Measurements from ENCODE around the gene CLEC6A.
"Not testable (repeated sequence)": the region's sequence is repeated elsewhere in the genome, so short reads cannot be mapped to it uniquely, and the experiment has no call there.

CLEC6A gene

DNA sequence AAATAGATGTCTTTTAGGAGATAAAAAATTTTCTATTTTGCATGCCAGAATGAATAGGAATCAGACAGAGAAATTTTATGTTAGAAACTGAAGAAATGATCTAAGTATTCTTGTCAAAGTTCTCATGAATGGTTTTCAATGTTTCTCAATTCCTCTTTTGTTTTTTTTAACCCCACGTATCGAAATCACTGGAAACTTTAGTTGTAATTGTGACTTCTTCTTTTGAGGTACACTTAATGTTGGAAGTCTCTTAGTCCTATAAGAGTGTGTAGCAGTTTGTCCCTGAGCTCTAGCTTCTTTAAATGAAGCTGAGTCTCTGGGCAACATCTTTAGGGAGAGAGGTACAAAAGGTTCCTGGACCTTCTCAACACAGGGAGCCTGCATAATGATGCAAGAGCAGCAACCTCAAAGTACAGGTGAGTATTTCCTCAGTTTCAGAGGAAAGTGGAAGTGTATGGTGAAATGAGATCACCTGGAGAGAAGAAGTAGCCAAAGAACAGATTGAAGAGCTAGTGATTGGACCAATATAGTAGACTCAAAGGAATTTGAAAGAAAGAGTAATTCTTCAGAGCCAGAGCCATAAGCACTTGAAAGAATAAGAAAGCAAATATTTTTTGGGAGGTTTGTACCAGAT lies at the start of gene CLEC6A:
TSS of gene CLEC6A (plus strand) at position 236 of the 634 bp plus-strand sequence. CDS start at position 386, 150 bp downstream.
- no peak for DNase-seq

DNA sequence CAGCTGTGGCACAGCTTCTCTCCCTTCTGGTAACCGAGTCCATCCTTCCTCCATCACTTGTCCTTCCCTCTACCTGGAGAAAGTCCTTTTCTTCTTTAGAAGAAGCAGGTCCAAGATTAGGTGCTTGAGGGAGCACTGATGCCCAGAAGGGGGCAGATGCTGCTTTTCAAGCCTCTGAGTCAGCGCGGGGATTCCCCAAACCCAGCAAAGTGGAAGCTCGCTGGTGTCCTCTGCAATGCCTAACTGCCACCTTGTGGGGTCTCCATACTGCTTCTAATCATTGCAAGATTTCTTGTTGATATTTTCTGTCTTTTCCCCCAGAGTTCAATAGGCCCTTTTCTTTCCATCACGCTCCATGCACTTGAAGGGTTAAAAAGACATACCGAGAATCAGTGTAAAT lies 36.2 kb upstream of the CLEC6A start:
- not testable (repeated sequence) for DNase-seq

DNA sequence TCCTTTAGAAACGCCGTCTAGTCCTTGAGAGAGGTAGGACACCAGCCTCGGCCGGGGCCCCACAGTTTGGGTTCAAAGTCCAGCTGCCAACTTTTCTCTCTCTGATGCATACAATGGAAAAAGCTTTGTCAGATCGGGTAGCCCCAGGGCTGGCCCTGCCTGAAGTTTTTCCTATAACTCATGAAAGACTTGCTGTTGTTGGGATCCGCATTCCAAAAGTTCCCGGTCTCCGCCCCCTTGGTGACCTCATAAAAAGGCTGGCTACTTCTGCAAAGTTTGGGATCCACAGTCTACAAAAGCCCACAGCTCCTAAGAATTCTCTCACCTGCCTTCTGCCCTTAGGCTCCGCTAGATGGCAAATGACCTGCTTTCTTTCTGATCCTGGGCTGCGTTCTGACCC lies 35.3 kb upstream of the CLEC6A start:
- no peak for DNase-seq

DNA sequence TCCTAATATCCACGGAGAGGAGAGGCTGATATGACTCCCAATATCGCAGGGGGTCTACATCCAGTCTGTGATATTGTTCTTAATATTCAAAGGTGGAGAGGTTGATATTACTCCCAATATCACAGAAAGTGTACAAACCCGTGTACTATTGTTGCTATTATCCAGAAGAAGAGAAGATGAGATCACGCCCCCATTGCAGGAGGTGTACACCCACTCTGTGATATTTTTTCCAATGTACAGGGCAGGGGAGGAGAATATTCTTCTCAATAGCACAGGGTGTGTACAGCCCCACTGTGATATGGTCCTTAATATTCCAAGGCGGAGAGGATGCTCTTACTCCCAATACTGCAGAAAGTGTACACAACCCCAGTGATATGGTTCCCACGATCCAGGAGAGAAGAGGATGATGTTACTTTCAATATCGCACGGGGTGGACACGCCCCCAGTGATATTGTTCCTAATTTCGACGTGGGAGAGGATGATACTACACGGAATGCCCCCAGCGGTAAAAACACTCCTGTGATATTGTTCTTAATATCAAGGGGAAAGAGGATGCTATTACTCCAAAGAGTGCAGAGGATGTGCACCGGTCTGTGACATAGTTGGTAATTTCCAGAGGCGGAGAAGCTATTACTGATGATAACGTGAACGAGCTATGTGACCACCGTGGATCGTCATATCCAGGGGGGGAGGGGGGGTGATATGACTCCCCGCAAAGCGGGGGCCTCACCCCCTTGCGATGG lies 11.1 kb upstream of the CLEC6A start:
- not testable (repeated sequence) for DNase-seq

DNA sequence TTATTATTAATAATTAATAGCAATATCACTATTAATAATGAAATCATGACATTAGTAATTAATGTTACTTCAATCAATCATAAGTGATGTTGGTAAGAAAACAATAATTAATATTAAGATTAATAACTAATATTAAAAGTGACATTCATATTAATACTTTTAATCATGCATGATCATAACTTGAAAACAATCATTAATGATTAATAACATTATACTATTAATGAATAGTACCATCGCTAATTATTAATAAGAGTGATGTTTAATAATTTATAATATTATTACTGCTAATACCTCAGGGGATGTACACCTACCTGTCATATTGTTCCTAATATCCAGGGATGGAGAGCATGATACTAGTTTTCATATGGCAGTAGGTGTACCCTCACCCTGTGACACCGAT lies 10.0 kb upstream of the CLEC6A start:
- no peak for DNase-seq

DNA sequence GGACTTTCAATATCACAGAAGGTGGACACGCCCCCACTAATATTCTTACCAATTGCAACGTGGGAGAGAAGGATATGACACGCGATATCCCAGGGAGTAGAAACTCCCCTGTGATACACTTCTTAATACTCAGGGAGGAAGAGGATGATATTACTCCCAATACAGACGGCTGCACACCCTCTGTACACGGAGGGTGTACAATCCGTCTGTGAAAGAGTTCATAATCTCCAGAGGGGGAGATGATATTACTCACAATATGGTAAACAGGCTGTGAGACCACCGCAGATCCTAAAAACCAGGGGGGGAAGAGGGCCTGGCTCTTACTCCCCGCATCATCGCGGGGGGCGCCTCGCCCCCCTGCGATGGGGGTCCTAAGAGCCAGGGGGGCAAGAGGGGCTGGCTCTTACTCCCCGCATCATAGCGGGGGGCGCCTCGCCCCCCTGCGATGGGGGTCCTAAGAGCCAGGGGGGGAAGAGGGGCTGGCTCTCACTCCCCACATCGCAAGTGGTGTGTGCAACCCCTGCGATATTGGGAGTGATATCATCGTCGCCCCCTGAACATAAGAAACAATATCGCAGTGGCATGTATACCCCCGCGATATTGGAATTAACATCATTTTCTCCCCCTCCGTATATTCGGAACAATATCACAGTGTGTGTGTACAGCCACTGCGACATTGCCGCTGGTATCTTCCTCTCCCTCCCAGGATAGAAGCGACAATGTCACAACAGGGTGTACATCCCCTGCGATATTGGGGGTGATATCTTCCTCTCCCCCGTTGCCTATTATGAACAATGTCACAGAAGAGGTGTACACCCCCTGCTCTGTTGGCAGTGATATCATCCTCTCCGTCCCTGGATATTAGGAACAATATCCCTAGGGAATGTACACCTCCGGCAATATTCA lies 8.9 kb upstream of the CLEC6A start:
- no peak for DNase-seq

DNA sequence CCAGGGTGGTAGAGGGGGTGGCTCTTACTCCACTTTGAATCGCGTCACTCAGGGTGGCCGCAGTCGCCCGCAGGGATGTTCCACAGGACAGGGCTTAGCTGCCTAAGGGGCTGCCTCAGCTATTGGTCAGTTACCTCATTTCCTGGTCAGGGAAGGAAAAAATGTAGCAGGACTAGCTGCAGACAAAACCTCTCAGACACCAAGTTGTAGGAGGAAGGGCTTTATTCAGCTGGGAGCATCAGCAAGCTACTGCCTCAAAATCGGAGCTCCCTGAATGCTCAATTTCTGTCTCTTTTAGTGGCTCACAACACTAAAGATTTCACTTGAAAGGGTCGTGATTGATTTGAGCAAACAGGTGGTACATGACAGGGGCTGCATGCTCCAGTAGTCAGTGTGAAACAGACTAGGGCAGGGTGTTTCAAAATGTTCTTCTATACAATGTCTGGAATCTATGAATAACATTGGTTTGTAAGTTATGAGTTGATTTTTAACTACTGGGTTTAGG lies 6.4 kb upstream of the CLEC6A start:
- DNase-seq, result no peak

DNA sequence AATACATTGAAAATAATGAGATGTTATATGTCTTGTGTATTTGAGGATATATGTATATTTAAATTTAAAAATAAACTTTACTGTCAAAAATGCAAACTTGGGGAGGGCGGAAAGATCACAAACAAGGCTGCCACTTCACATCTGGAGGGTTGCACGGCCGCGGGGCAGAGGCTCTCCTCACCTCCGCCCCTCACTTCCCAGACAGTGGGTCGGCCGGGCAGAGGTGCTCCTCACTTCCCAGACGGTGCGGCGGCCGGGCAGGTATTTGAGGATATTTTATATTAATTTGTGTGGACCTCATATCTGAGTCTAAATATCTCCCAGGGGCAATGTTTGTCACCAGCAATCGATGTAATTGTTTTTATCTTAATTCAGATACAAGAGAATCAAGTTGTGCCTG lies 3.7 kb upstream of the CLEC6A start:
- no peak for DNase-seq

DNA sequence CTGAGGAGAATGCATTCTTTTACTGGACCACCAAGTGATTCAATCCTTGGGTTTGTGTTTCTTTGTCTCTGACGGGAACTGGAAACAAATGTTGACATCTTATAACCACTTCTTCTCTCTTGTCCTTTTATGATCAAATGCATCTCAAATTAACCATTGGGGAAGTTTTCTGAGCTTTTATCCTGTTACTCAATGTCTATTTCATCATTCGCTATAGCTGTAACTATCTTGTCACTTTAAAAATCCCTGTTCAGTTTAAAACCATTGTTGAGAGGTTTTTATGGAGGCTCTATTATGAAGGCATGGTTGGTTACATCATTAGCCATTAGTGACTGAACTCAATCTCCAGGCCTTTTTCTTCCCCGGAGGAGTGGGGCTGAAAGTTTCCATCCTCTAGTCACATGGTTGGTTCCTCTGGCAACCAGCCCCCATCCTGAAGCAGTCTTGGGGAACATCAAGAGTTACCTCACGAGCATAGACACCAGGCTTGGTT lies 2.7 kb upstream of the CLEC6A start:
- no peak for DNase-seq

DNA sequence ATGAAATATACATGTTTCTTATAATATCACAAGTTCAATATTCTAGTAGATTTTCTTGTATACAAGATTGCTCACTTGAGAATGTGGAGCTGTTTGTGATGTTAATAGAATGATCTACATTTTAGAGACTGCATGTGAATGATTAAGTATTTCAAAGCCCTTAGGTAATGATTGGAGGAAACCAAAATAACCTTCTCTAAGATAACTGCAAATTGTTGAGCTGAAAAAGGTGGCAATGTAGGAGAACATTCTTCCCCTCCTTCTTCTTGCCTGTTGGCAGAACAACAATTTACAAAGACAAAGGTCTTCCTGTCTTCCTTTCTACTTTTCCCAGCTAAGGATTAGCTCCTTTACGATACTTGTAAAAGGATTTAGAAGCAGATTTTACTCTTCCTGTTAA lies 2.0 kb upstream of the CLEC6A start:
- no peak for DNase-seq

DNA sequence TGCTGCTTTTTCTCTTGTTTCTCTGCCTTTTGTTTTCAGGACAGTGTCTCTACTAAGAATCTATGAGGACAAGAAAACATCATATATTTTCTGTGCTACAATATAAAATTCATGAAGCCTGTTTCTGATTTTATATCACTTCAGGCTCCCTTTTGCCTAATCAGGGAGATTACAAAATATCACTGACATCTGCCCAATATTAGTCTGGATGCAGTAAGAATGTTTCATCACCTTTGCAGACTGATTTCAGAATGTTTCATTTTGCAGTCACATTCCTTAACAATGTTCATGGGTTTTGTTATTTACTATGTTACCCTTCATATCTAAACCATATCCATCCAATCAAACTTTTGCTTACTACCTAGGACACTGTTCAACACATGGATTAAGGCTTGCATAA lies 491 bp upstream of the CLEC6A start:
- DNase-seq, result no peak

DNA sequence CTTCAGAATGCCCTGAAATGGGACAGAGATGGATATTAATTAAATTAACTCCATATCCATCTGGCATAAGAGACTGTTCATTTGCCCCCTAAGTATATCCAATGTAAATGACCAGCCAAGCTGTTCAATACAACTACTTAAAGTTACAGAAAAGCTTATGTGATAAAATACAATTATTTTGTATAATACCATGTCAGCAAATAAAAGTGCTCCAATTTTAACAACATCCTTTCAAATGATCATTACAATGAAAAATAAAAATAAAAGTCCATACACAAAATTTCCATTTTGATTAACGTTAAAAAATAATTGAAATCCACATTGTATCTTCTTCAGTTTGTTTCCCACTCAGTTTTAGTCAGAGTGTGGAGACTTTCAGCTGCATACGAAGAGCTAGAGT lies 5.7 kb downstream of the CLEC6A start:
- DNase-seq, result no peak

DNA sequence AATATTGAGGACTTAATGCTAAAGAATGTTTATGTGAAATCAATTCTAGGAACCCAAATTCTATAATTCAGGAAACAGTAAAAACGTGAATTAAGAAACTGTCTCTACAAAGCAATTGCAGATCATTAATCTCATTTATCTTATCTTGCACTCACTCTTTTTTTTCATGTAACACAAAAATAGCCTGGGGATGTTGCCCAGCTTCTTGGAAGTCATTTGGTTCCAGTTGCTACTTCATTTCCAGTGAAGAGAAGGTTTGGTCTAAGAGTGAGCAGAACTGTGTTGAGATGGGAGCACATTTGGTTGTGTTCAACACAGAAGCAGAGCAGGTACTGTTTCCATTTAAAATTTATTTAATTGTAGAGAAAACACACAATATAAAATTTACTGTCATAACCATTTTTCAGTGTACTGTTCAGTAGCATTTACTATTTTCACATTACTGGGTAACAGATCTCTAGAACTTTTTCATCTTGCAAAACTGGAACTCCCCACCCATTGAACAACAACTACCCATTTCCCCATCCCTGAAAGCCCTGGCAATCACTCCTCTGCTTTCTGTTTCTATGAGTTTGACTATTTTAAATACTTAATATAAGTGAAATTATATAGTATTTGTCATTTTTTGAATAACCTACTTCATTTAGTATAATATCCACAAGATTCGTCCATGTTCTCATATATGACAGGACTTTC lies 9.7 kb downstream of the CLEC6A start:
- no peak for DNase-seq

DNA sequence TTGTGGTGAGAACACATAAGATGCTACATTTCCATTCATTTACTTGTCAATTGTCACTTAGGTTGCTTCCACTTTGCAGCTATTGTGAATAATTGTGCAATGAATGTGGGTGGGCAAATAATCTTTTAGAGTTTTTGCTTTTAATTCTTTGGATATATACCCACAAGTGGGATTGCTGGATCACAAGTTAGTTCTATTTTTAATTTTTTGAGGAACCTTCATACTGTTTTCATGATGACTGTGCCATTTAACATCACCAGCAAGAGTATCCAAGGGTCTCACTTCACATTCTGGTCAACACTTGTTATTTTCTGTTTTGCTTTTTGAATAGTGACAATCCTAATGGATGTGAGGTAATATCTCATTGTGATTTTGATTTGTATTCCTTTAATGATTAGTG lies 10.5 kb downstream of the CLEC6A start:
- no peak for DNase-seq

DNA sequence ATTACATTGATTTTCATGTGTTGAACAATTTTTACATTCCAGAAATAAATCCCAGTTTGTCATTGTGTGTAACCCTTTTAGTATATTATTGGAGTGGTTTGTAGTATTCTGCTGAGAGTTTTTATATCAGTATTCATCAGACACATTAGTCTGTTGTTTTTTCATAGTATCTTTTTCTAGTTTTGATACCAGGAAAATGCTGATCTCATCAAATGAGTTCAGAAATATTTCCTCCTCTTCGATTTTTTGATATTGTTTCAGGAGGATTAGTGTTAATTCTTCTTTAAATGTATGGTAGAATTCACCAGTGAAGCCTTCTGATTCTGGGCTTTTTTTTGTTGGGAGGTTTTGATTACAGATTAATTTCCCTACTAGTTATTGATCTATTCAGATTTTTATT lies 15.3 kb downstream of the CLEC6A start:
- no peak for DNase-seq

DNA sequence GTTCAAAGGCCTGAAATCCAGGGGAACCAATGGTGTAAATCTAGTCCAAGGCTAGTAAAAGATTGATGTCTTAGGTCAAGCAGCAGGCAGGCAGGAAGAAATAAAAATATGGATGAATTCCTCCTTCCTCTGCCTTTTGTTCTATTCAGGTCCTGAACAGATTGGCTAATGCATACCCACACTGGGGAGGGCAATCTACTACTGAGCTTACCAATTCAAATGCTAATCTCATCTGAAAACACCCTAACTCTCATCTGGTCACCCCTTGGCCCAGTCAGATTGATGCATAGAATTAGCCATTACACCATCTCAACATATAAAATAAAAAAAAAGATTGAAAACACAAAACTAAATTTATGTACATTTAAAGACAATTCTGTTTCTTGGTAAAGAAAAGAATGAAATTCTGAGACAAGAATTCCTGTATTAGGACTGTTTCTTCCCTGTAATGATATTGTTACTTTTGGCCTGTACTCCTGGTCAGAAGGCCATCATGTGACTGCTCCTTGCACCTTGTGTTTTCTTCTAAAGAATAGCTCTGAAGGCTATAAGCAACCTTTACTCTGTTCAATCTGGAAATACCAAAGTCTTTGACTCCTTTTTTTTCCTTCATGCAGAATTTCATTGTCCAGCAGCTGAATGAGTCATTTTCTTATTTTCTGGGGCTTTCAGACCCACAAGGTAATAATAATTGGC lies 19.9 kb downstream of the CLEC6A start:
- no peak for DNase-seq

DNA sequence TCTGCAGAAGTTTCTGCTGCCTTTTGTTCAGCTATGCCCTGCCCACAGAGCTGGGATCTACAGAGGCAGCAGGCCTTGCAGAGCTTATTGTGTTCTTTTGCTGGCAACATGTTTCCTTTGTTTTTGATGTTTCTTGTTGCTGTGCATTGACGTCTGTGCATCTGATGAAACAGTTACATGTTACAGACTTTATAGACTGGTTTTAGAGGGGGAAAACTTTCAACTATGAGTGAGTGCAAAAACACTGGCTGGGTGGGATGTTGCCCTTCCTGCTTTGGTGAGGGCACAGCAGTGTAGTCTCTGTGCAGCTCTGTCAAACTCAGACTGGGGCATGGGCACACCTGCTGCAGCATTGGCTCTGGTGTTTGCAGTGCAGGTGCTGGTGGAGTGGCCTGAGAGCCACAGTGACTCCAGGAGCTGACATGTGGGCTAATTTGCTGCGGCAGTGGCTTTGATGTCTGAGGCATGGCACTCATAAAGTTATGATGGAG lies 26.9 kb downstream of the CLEC6A start:
- DNase-seq, result no peak

DNA sequence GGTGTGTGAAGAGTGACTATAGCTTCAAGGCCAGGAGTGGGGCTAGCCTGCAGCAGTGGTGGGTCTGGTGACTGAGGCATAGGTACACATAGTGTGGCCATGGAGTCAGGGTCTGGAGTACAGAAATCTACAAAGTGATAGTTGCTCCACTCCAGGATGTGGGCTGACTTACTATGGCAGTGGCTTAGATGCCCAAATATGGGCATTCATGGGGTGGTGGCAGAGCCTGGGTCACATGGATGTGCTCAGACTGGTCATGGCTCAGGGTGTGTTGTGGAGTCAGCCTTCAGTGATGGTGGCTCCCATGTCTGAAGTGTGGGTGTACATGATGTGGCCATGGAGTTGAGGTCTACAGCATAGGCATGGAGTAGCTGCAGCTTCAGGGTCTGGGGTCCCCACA lies 27.3 kb downstream of the CLEC6A start:
- no peak for DNase-seq

DNA sequence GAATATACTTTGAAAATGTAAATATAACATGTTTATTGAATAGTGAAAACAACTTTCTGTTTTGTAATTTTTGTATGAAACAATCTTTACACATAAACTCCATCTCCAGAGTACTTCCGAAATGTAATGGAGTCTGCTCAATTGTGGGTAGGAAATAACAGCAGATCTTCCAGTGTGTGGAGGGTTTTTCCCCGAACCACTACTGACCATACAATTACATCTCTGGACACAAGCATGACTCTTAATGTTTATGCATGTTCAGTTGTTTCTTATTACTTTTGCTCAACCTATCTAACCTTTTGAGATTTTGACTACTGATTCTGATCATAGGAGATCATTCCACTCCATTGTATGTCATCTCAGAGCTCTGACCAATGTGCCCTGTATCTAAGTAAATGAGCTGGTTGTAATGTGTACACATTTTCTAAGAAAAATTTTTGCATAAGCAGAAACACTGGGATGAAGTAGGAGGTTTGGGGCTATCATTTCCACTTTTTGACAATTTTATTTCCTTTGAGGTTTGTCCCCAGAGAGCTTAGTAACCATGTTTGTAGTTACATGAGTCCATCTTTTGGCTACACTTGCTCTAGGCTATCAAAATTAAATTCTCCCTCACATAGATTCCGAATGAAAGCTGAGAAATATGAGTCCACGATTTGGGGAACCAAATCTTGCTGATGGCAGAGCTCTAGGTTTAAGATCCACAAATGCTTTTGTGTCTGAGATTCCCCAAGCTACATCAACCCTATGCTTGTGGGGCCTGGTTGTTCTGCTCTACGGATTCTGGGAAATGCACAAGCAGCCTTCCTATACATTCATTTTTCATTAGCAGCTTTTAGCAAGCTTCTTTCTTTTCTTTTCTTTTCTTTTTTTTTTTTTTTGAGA lies 36.1 kb downstream of the CLEC6A start:
- no peak for DNase-seq

DNA sequence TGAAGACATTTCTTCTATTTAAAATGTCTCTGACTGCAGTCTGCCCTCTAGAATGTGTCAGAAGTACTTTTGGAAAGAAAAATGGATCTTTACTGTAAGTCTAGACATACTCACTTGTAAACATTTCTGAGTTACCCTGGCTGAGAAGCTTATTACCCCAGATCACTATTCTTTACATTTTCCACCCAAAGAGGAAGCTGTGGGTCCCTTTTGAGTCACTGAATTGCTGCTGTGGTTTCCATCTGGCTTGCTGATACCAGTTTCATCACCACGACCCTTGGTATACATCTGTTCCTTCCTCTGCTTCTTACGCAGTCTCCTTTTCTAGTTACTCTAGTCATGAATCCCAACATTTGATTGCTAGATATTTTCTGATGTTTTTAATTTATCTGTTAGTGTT lies 37.3 kb downstream of the CLEC6A start:
- DNase-seq, result no peak

DNA sequence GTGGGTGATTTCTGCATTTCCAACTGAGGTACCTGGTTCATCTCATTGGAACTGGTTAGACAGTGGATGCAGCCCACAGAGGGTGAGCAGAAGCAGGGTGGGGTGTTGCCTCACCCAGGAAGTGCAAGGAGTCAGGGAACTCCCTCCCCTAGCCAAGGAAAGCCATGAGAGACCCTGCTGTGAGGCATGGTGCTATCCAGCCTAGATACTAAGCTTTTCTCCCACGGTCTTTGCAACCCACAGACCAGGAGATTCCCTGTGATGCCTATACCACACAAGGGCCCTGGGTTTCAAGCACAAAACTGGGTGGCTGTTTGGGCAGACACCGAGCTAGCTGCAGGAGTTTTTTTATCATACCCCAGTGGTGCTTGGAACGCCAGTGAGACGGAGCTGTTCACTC lies 39.9 kb downstream of the CLEC6A start:
- not testable (repeated sequence) for DNase-seq
